PC-3 (cell line): ENCODE measurements around the gene STAMBPL1. TPM values are rescaled to one million over a fixed set of nuclear protein-coding genes. Genes with fewer than 3 reads are reported as not detected.

Experiments
- ATAC-seq: fragments of 200-7000 bp; cut with Tn5 transposase; 2 replicates; pipeline ENCODE4 v1.9.1; 2020; ENCODE audit warnings: mild to moderate bottlenecking, moderate library complexity
- BruUV-seq: library from RNA; stranded (reverse); fragments of 400-500 nt; replicated peaks from 2 replicates; lab custom pipeline; 2021; lab: Mats Ljungman, UMichigan
- CTCF ChIA-PET: fragments of 300-600 bp; sonication (Branson Sonifier 250); formaldehyde crosslinking; loops from one replicate; lab custom pipeline; 2022; ENCODE audit warnings: antibody characterized with exemption; lab: Charles Lee
- POLR2A ChIA-PET: fragments of 300-600 bp; sonication (Branson Sonifier 250); formaldehyde crosslinking; loops from one replicate; lab custom pipeline; 2022; ENCODE audit warnings: antibody characterized with exemption; ENCODE audit not compliant: unreplicated experiment; lab: Charles Lee
- DNase-seq: peaks from one replicate; pipeline ENCODE4 v3.0.0-alpha.2; 2015
- H2AFZ ChIP-seq: fragments of 300-600 bp; sonication (generic); 2 replicates; pipeline ENCODE4 v1.6.0; 2016; ENCODE audit warnings: antibody characterized with exemption, low read length
- H3F3A ChIP-seq: fragments of 300-600 bp; sonication (generic); one replicate; pipeline ENCODE4 v1.6.0; 2017; ENCODE audit warnings: antibody characterized with exemption, low read length, control low read depth, mild to moderate bottlenecking; ENCODE audit not compliant: unreplicated experiment
- H3K27ac ChIP-seq: fragments of 300-600 bp; sonication (generic); 2 replicates; pipeline ENCODE4 v1.5.1; 2016; ENCODE audit warnings: mild to moderate bottlenecking, low read length
- H3K27me3 ChIP-seq: fragments of 300-600 bp; sonication (generic); 2 replicates; pipeline ENCODE4 v1.6.1; 2016; ENCODE audit warnings: low read length, mixed read lengths
- H3K36me3 ChIP-seq: fragments of 300-600 bp; sonication (generic); 2 replicates; pipeline ENCODE4 v1.6.1; 2016; ENCODE audit warnings: low read depth, mixed run types, low read length, mixed read lengths
- H3K4me1 ChIP-seq: fragments of 300-600 bp; sonication (generic); 2 replicates; pipeline ENCODE4 v1.5.1; 2016; ENCODE audit warnings: low read length; ENCODE audit not compliant: insufficient read depth
- H3K4me2 ChIP-seq: fragments of 300-600 bp; sonication (generic); 2 replicates; pipeline ENCODE4 v1.6.0; 2016; ENCODE audit warnings: low read length
- H3K4me3 ChIP-seq: fragments of 300-600 bp; sonication (generic); 2 replicates; pipeline ENCODE4 v1.5.1; 2016; ENCODE audit warnings: mild to moderate bottlenecking, low read length, mixed read lengths
- H3K79me2 ChIP-seq: fragments of 300-600 bp; sonication (generic); 2 replicates; pipeline ENCODE4 v1.6.1; 2017; ENCODE audit warnings: low read length, mixed read lengths
- H3K9ac ChIP-seq: fragments of 300-600 bp; sonication (generic); 2 replicates; pipeline ENCODE4 v1.6.0; 2016; ENCODE audit warnings: mild to moderate bottlenecking, low read length
- H3K9me2 ChIP-seq: fragments of 300-600 bp; sonication (generic); replicated peaks from 2 replicates; pipeline ENCODE4 v1.6.1; 2016; ENCODE audit warnings: mixed run types, low read length, mixed read lengths
- H3K9me3 ChIP-seq: fragments of 300-600 bp; sonication (generic); 2 replicates; pipeline ENCODE4 v1.6.1; 2016; ENCODE audit warnings: low read length, mixed read lengths
- H4K20me1 ChIP-seq: fragments of 300-600 bp; sonication (generic); 2 replicates; pipeline ENCODE4 v1.6.1; 2016; ENCODE audit warnings: low read length, mixed read lengths
- CTCF ChIP-seq: fragments of 300-600 bp; sonication (generic); conservative IDR thresholded peaks from 2 replicates; pipeline ENCODE4 v1.5.1; 2017; ENCODE audit warnings: antibody characterized with exemption, low read depth, mild to moderate bottlenecking, low read length
- EZH2 ChIP-seq: fragments of 300-600 bp; sonication (generic); IDR thresholded peaks from one replicate; pipeline ENCODE4 v1.6.1; 2017; ENCODE audit warnings: antibody characterized with exemption, mild to moderate bottlenecking, low read length; ENCODE audit not compliant: unreplicated experiment
- EZH2phosphoT487 ChIP-seq: fragments of 300-600 bp; sonication (generic); IDR thresholded peaks from 2 replicates; pipeline ENCODE4 v1.6.1; 2018; ENCODE audit warnings: mild to moderate bottlenecking, antibody characterized with exemption, low read length, borderline replicate concordance
- intact Hi-C: fragments of 100-400 bp; cut with micrococcal nuclease; formaldehyde crosslinking; loops from 2 replicates; pipeline ENCODE4 v1.9.0; 2023
- total RNA-seq: library from RNA; depleted of rRNA; stranded (reverse); fragments of >200 nt; gene quantifications from 2 replicates; pipeline ENCODE4 v1.2.3, GENCODE V29; 2014

Gene STAMBPL1
- total RNA-seq, 1 experiment from 2014 or later, result 19.5 TPM

GRCh38 chr10:88886557-88886956, 6.5 kb downstream of the STAMBPL1 start:
- no peak for DNase-seq
- no peaks in the 10 kb centered on the region for H3K9me3 ChIP-seq
- intact Hi-C loops, result no loop called here
- no TSS peak for BruUV-seq
- no peak overlapping the region for H3K4me3 ChIP-seq
- no peak overlapping the region for H2AFZ ChIP-seq
- H3K79me2 ChIP-seq, result peaks cover 64% of the 10 kb centered on the region
- H3K9ac ChIP-seq, result no peak overlapping the region
- ChIA-PET CTCF (no interaction called here), POLR2A (no interaction called here)
- ATAC-seq, result no peak
- no peak overlapping the region for H3K4me2 ChIP-seq
- H3K4me1 ChIP-seq, result peaks cover 23% of the 10 kb centered on the region
- TF ChIP-seq EZH2 (no peak), EZH2phosphoT487 (no peak), CTCF (no peak)
- no peaks in the 10 kb centered on the region for H3K9me2 ChIP-seq
- H3F3A ChIP-seq, result peaks cover 3% of the 10 kb centered on the region
- no peaks in the 10 kb centered on the region for H3K36me3 ChIP-seq
- no peak overlapping the region for H3K27ac ChIP-seq
- H4K20me1 ChIP-seq, result no peaks in the 10 kb centered on the region
- no peaks in the 10 kb centered on the region for H3K27me3 ChIP-seq

- ChIA-PET CTCF (no interaction called here), POLR2A (no interaction called here)
- no peaks in the 10 kb centered on the region for H3F3A ChIP-seq
- H3K79me2 ChIP-seq, result peaks cover 45% of the 10 kb centered on the region
- H3K9ac ChIP-seq, result no peak overlapping the region
- no peaks in the 10 kb centered on the region for H3K27me3 ChIP-seq
- BruUV-seq, result no TSS peak
- H3K36me3 ChIP-seq, result no peaks in the 10 kb centered on the region
- no peaks in the 10 kb centered on the region for H3K9me3 ChIP-seq
- TF ChIP-seq EZH2 (no peak), EZH2phosphoT487 (no peak), CTCF (no peak)
- intact Hi-C loops, result no loop called here
- no peaks in the 10 kb centered on the region for H3K9me2 ChIP-seq
- H2AFZ ChIP-seq, result no peak overlapping the region
- peaks cover 4% of the 10 kb centered on the region; the same call in 1 of the 2 replicates for H3K4me1 ChIP-seq
- no peaks in the 10 kb centered on the region for H4K20me1 ChIP-seq
- H3K27ac ChIP-seq, result no peak overlapping the region
- H3K4me3 ChIP-seq, result no peak overlapping the region
- ATAC-seq (no peak), DNase-seq (no peak)
- no peak overlapping the region for H3K4me2 ChIP-seq
Measured at GRCh38 chr10:88888810-88889445, 8.9 kb downstream of the STAMBPL1 start.

- Histone ChIP-seq H3K4me2 (no peak overlapping the region), H3K9me3 (no peaks in the 10 kb centered on the region), H3K9ac (no peak overlapping the region), H3K36me3 (no peaks in the 10 kb centered on the region), H3F3A (no peaks in the 10 kb centered on the region), H3K4me1 (no peaks in the 10 kb centered on the region), H3K4me3 (no peak overlapping the region), H3K79me2 (peaks cover 37% of the 10 kb centered on the region), H3K27ac (no peak overlapping the region), H2AFZ (no peak overlapping the region), H3K9me2 (no peaks in the 10 kb centered on the region), H4K20me1 (no peaks in the 10 kb centered on the region), H3K27me3 (no peaks in the 10 kb centered on the region)
- intact Hi-C loops, result no loop called here
- ATAC-seq, result no peak
- no TSS peak for BruUV-seq
- no peak for TF ChIP-seq CTCF
- CTCF ChIA-PET, result no interaction called here
- DNase-seq, result no peak
- POLR2A ChIA-PET, result no interaction called here
Measured at GRCh38 chr10:88889559-88890337, 9.7 kb downstream of the STAMBPL1 start.
